Keratinocyte (primary cell): ENCODE measurements around the gene KANSL1. TPM values are rescaled to one million over a fixed set of nuclear protein-coding genes. Genes with fewer than 3 reads are reported as not detected.

Experiments used
- DNase-seq: peaks from one replicate; pipeline ENCODE4 v3.0.0-alpha.2; 2011; ENCODE audit warnings: low read depth, missing footprints, low spot score
- FAIRE-seq: peaks from 2 replicates; lab custom pipeline; 2011; peaks lifted over from hg19 to GRCh38; lab: Jason Lieb, UNC
- H2AFZ ChIP-seq: 2 replicates; pipeline ENCODE4 v1.6.0; 2012; ENCODE audit warnings: low read length, control low read depth, inconsistent platforms; ENCODE audit not compliant: control insufficient read depth
- H3K27ac ChIP-seq: 2 replicates; pipeline ENCODE4 v1.5.1; 2011; ENCODE audit warnings: low read length; ENCODE audit not compliant: control insufficient read depth, insufficient read depth
- H3K27me3 ChIP-seq: 3 replicates; pipeline ENCODE4 v1.6.0; 2011; ENCODE audit warnings: low read length; ENCODE audit not compliant: control insufficient read depth, insufficient read depth; ENCODE audit errors: extremely low read depth
- H3K36me3 ChIP-seq, 2 experiments: 2 replicates in 1 of 2; 3 replicates in 1 of 2; pipeline ENCODE4 v1.5.1; 2011; ENCODE audit warnings: low read length in 2 of 2, mild to moderate bottlenecking in 1 of 2; ENCODE audit not compliant: control insufficient read depth in 2 of 2, insufficient read depth in 2 of 2; ENCODE audit errors: extremely low read depth in 1 of 2
- H3K4me1 ChIP-seq: 3 replicates; pipeline ENCODE4 v1.5.1; 2011; ENCODE audit warnings: low read length; ENCODE audit not compliant: control insufficient read depth, insufficient read depth; ENCODE audit errors: extremely low read depth
- H3K4me2 ChIP-seq: 3 replicates; pipeline ENCODE4 v1.6.0; 2011; ENCODE audit warnings: low read depth, low read length; ENCODE audit not compliant: control insufficient read depth, insufficient read depth; ENCODE audit errors: extremely low read depth
- H3K4me3 ChIP-seq, 3 experiments: fragments of 200-600 bp in 1 of 3; sonication (generic) in 1 of 3; 2 replicates in 2 of 3; 3 replicates in 1 of 3; pipeline ENCODE4 v1.5.1; 2011 to 2016; ENCODE audit warnings: low read length in 3 of 3, mild to moderate bottlenecking in 3 of 3, control low read depth in 2 of 3, inconsistent platforms in 1 of 3, low read depth in 1 of 3, mixed read lengths in 1 of 3, mixed run types in 1 of 3, moderate library complexity in 1 of 3; ENCODE audit not compliant: control insufficient read depth in 2 of 3, insufficient read depth in 2 of 3; ENCODE audit errors: extremely low read depth in 1 of 3
- H3K79me2 ChIP-seq: 2 replicates; pipeline ENCODE4 v1.6.0; 2012; ENCODE audit warnings: low read length; ENCODE audit not compliant: control insufficient read depth, insufficient read depth
- H3K9ac ChIP-seq: 3 replicates; pipeline ENCODE4 v1.6.0; 2011; ENCODE audit warnings: low read length; ENCODE audit not compliant: control insufficient read depth, insufficient read depth; ENCODE audit errors: extremely low read depth
- H3K9me1 ChIP-seq: 3 replicates; pipeline ENCODE4 v1.6.0; 2011; ENCODE audit warnings: low read length; ENCODE audit not compliant: control insufficient read depth, insufficient read depth; ENCODE audit errors: extremely low read depth
- H3K9me3 ChIP-seq: 2 replicates; pipeline ENCODE4 v1.5.1; 2012; ENCODE audit warnings: low read depth, low read length; ENCODE audit not compliant: control insufficient read depth
- H4K20me1 ChIP-seq: 3 replicates; pipeline ENCODE4 v1.6.0; 2011; ENCODE audit warnings: low read length; ENCODE audit not compliant: control insufficient read depth, insufficient read depth; ENCODE audit errors: extremely low read depth
- CTCF ChIP-seq, 3 experiments: IDR thresholded peaks in 1 of 3; conservative IDR thresholded peaks in 1 of 3; optimal IDR thresholded peaks in 1 of 3; 2 replicates in 2 of 3; 3 replicates in 1 of 3; pipeline versions ENCODE3 to v1.5.1; 2011; ENCODE audit warnings: low read length in 3 of 3, mild to moderate bottlenecking in 3 of 3, moderate library complexity in 2 of 3, control low read depth in 1 of 3, inconsistent platforms in 1 of 3; ENCODE audit not compliant: insufficient read depth in 2 of 3; ENCODE audit errors: extremely low read depth in 1 of 3
- EZH2 ChIP-seq: IDR thresholded peaks from one replicate; pipeline ENCODE4 v1.6.1; 2012; ENCODE audit warnings: inconsistent platforms, mild to moderate bottlenecking, low read length, moderate library complexity
- dilution Hi-C: fragments of 300-500 bp; cut with MboI; formaldehyde crosslinking; loops from one replicate; pipeline ENCODE4 v1.7.0; 2020; ENCODE audit warnings: low sequenced_read_pairs; ENCODE audit not compliant: extremely low pct_ligation_motif_present
- polyA plus RNA-seq, 5 experiments: library from polyadenylated mRNA; depleted of rRNA in 3 of 5; stranded (reverse) in 3 of 5; stranded (forward) in 1 of 5; unstranded in 1 of 5; fragments of >200 nt; gene quantifications; 1 replicate in 1 of 5; 2 replicates in 3 of 5; 3 replicates in 1 of 5; pipeline versions ENCODE4 v1.2.1 to v1.2.3, GENCODE V29; 2011 to 2012; ENCODE audit warnings: missing spikeins in 2 of 5, low read depth in 1 of 5, low replicate concordance in 1 of 5

Gene KANSL1
- polyA plus RNA-seq, 1 donor (not counting 4 experiments of a cell fraction or from before 2014, with no cell fraction given), result 17.6 TPM

GRCh38 chr17:46044989-46045388 lies 148.2 kb downstream of the KANSL1 start:
- H3K27ac ChIP-seq, result no peak overlapping the region
- H3K9me1 ChIP-seq, result no peaks in the 10 kb centered on the region
- H3K79me2 ChIP-seq, result no peaks in the 10 kb centered on the region
- peaks cover 25 to 28% of the 10 kb centered on the region in 2 experiments for H3K36me3 ChIP-seq
- no peak overlapping the region for H3K4me3 ChIP-seq
- no peaks in the 10 kb centered on the region for H4K20me1 ChIP-seq
- no peak overlapping the region for H3K4me2 ChIP-seq
- dilution Hi-C loops, result no loop called here
- H3K9ac ChIP-seq, result no peak overlapping the region
- DNase-seq (no peak), FAIRE-seq (no peak)
- TF ChIP-seq EZH2 (no peak), CTCF (optimal IDR thresholded peaks at IDR 0.05 in 1 of 3, IDR thresholded peaks at IDR 0.05 in 1 of 3, conservative IDR thresholded peaks at IDR 0.05 in 1 of 3; ENCODE audit: extremely low read depth in 1 of 3, insufficient read depth in 2 of 3, low read length in 3 of 3) (no peak)
- H3K4me1 ChIP-seq, result no peaks in the 10 kb centered on the region
- no peaks in the 10 kb centered on the region for H3K9me3 ChIP-seq
- no peak overlapping the region for H2AFZ ChIP-seq
- H3K27me3 ChIP-seq, result no peaks in the 10 kb centered on the region

GRCh38 chr17:46044286-46044928 lies 148.8 kb downstream of the KANSL1 start:
- Histone ChIP-seq H3K4me1 (no peaks in the 10 kb centered on the region), H3K4me3 (no peak overlapping the region), H3K79me2 (no peaks in the 10 kb centered on the region), H3K9me3 (no peaks in the 10 kb centered on the region), H4K20me1 (no peaks in the 10 kb centered on the region), H3K36me3 (peaks cover 26 to 28% of the 10 kb centered on the region in 2 experiments), H2AFZ (no peak overlapping the region), H3K27me3 (no peaks in the 10 kb centered on the region), H3K4me2 (no peak overlapping the region), H3K9me1 (no peaks in the 10 kb centered on the region), H3K27ac (peak overlapping the region; percentile 39), H3K9ac (no peak overlapping the region)
- TF ChIP-seq CTCF (optimal IDR thresholded peaks at IDR 0.05 in 1 of 3, IDR thresholded peaks at IDR 0.05 in 1 of 3, conservative IDR thresholded peaks at IDR 0.05 in 1 of 3; ENCODE audit: extremely low read depth in 1 of 3, insufficient read depth in 2 of 3, low read length in 3 of 3), result peak; percentile 75 to 92 (median 75)
- TF ChIP-seq EZH2, result no peak
- FAIRE-seq (peak; percentile 77), DNase-seq (no peak)
- dilution Hi-C loops, result no loop called here
